Astrocyte (in vitro differentiated cells and primary cell): ENCODE measurements around the gene ULK3.

Source experiments
- EZH2 ChIP-seq: IDR thresholded peaks from 2 replicates; pipeline ENCODE4 v1.6.1; 2012; ENCODE audit warnings: mild to moderate bottlenecking, low read length, inconsistent platforms; ENCODE audit not compliant: insufficient read depth
- TF ChIP-seq, protein P1 (sequence below): IDR thresholded peaks from 2 replicates; pipeline ENCODE4 v1.5.1; 2011; ENCODE audit warnings: low read depth, mild to moderate bottlenecking, inconsistent platforms, low read length, moderate library complexity; ENCODE audit not compliant: insufficient read depth

DNA sequence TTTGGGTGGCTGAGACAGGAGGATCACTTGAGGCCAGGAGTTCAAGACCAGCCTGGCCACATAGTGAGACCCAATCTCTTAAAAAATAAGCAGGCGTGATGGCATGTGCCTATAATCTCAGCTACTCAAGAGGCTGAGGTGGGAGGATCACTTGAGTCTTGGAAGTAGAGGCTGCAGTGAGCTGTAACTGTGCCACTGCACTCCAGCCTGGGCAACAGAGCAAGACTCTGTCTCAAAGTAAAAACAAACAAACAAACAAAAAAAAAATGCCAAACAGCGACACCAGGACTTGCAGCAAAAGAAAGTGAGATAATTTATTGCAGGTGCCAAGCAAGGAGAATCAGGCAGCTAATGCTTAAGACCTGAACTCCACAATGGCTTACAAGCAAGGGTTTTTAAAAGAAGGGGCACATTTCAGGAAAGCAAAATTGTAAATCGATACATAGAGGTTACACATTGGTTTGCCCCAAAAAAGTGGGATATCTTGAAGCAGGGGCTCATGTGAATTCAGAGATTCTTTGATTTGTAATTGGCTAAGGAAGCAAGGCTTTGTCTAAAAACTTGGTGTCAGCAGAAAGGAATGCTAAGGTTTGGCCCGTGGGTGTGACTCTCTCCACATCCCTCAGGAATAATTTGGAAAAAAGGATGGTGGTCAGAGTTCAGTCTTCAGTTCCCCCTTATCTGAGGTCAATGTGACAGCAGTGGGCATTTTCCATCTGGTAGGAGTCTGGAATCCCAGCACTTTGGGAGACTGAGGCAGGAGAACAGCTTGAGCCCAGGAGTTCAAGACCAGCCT lies 41.7 kb upstream of the ULK3 start:
- TF ChIP-seq, protein P1, sequence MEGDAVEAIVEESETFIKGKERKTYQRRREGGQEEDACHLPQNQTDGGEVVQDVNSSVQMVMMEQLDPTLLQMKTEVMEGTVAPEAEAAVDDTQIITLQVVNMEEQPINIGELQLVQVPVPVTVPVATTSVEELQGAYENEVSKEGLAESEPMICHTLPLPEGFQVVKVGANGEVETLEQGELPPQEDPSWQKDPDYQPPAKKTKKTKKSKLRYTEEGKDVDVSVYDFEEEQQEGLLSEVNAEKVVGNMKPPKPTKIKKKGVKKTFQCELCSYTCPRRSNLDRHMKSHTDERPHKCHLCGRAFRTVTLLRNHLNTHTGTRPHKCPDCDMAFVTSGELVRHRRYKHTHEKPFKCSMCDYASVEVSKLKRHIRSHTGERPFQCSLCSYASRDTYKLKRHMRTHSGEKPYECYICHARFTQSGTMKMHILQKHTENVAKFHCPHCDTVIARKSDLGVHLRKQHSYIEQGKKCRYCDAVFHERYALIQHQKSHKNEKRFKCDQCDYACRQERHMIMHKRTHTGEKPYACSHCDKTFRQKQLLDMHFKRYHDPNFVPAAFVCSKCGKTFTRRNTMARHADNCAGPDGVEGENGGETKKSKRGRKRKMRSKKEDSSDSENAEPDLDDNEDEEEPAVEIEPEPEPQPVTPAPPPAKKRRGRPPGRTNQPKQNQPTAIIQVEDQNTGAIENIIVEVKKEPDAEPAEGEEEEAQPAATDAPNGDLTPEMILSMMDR = no peak
- no peak for TF ChIP-seq EZH2
